ENCODE measurements around the gene TMEM214. TPM values are rescaled to one million over a fixed set of nuclear protein-coding genes. Genes with fewer than 3 reads are reported as not detected.

TMEM214 gene
- total RNA-seq (2014; rRNA removed; shearing (Covaris generic)): 69.5 and 99.8 TPM in 2 replicates

GRCh38 chr2:27032495-27033252, at the start of gene TMEM214:
Gene TMEM214, plus strand, starts transcription at chr2:27032965. Its CDS starts 51 bp downstream, at chr2:27033016.
- DNase-seq (ENCODE audit: low read depth): peak; percentile 88

- no peak for DNase-seq (ENCODE audit: low read depth)
Measured at GRCh38 chr2:26983746-26984145, 49.0 kb upstream of the TMEM214 start.

- no peak for DNase-seq (ENCODE audit: low read depth)
Measured at GRCh38 chr2:26985807-26986206, 47.0 kb upstream of the TMEM214 start.

- no peak for DNase-seq (ENCODE audit: low read depth)
Measured at GRCh38 chr2:26986576-26986975, 46.2 kb upstream of the TMEM214 start.

- peak; percentile 60 for DNase-seq (ENCODE audit: low read depth)
Measured at GRCh38 chr2:26988058-26988860, 44.5 kb upstream of the TMEM214 start.

- peak; percentile 64 for DNase-seq (ENCODE audit: low read depth)
Measured at GRCh38 chr2:26989156-26989555, 43.6 kb upstream of the TMEM214 start.

- no peak for DNase-seq (ENCODE audit: low read depth)
Measured at GRCh38 chr2:26991717-26992116, 41.0 kb upstream of the TMEM214 start.

GRCh38 chr2:26993768-26994167, 39.0 kb upstream of the TMEM214 start:
- no peak for DNase-seq (ENCODE audit: low read depth)

- DNase-seq (ENCODE audit: low read depth): no peak
Measured at GRCh38 chr2:26994983-26995382, 37.8 kb upstream of the TMEM214 start.

- DNase-seq (ENCODE audit: low read depth): no peak
Measured at GRCh38 chr2:26997394-26997793, 35.4 kb upstream of the TMEM214 start.

GRCh38 chr2:26998323-26998722, 34.4 kb upstream of the TMEM214 start:
- no peak for DNase-seq (ENCODE audit: low read depth)

GRCh38 chr2:27000228-27000627, 32.5 kb upstream of the TMEM214 start:
- DNase-seq (ENCODE audit: low read depth): no peak

GRCh38 chr2:27000995-27001394, 31.8 kb upstream of the TMEM214 start:
- no peak for DNase-seq (ENCODE audit: low read depth)

- no peak for DNase-seq (ENCODE audit: low read depth)
Measured at GRCh38 chr2:27001950-27002349, 30.8 kb upstream of the TMEM214 start.

GRCh38 chr2:27003007-27003406, 29.8 kb upstream of the TMEM214 start:
- no peak for DNase-seq (ENCODE audit: low read depth)

GRCh38 chr2:27003857-27004256, 28.9 kb upstream of the TMEM214 start:
- peak; percentile 62 for DNase-seq (ENCODE audit: low read depth)

GRCh38 chr2:27006602-27007415, 26.0 kb upstream of the TMEM214 start:
- no peak for DNase-seq (ENCODE audit: low read depth)

- no peak for DNase-seq (ENCODE audit: low read depth)
Measured at GRCh38 chr2:27007416-27008374, 25.1 kb upstream of the TMEM214 start.

- no peak for DNase-seq (ENCODE audit: low read depth)
Measured at GRCh38 chr2:27008678-27009077, 24.1 kb upstream of the TMEM214 start.

GRCh38 chr2:27009083-27009482, 23.7 kb upstream of the TMEM214 start:
- DNase-seq (ENCODE audit: low read depth): no peak

- no peak for DNase-seq (ENCODE audit: low read depth)
Measured at GRCh38 chr2:27009716-27010115, 23.0 kb upstream of the TMEM214 start.

Data from RPMI7951 (cell line).